HFFc6 (cell line): ENCODE results near the gene PER3. TPM values are rescaled to one million over a fixed set of nuclear protein-coding genes. Genes with fewer than 3 reads are reported as not detected.

Source experiments
- DNase-seq: peaks from one replicate; pipeline ENCODE4 v3.0.0-alpha.2; 2018
- H3K27ac Mint-ChIP-seq: 2 replicates; pipeline ENCODE4 v1.8.0; 2020; ENCODE audit warnings: mild to moderate bottlenecking, mixed read lengths
- H3K27me3 Mint-ChIP-seq: 2 replicates; pipeline ENCODE4 v1.8.0; 2021; ENCODE audit warnings: mild to moderate bottlenecking, moderate library complexity, mixed read lengths; ENCODE audit not compliant: insufficient read depth
- H3K36me3 Mint-ChIP-seq: 2 replicates; pipeline ENCODE4 v1.8.0; 2021; ENCODE audit warnings: low read depth, mixed read lengths
- H3K4me1 Mint-ChIP-seq: 2 replicates; pipeline ENCODE4 v1.8.0; 2020; ENCODE audit warnings: low read depth, mixed read lengths
- H3K4me3 Mint-ChIP-seq: 2 replicates; pipeline ENCODE4 v1.8.0; 2020; ENCODE audit warnings: mild to moderate bottlenecking, moderate library complexity, mixed read lengths
- H3K9me3 Mint-ChIP-seq: 2 replicates; pipeline ENCODE4 v1.8.0; 2020; ENCODE audit warnings: mild to moderate bottlenecking, mixed read lengths
- total RNA-seq, 6 experiments: library from RNA; stranded (reverse); fragmentation: NEBNext Ultra II Directional; extraction: Animal tissue kit (Norgen Biotek cat#: 25700); gene quantifications; 2 replicates in 1 of 6; 3 replicates in 5 of 6; pipeline ENCODE4 v1.2.3, GENCODE V29; 2021
- TF ChIP-seq, protein P1 (sequence below): fragments of 200-600 bp; sonication (generic); IDR thresholded peaks from 2 replicates; pipeline ENCODE4 v1.5.0; 2021; ENCODE audit warnings: antibody characterized with exemption, mild to moderate bottlenecking

PER3 gene
- total RNA-seq, 6 experiments from 2014 or later = 5.7 to 8.1 (median 7.7) TPM

- H3K4me1 Mint-ChIP-seq = peaks cover 26% of the 10 kb centered on the region
- H3K27me3 Mint-ChIP-seq = peaks cover 8% of the 10 kb centered on the region
- TF ChIP-seq, protein P1, sequence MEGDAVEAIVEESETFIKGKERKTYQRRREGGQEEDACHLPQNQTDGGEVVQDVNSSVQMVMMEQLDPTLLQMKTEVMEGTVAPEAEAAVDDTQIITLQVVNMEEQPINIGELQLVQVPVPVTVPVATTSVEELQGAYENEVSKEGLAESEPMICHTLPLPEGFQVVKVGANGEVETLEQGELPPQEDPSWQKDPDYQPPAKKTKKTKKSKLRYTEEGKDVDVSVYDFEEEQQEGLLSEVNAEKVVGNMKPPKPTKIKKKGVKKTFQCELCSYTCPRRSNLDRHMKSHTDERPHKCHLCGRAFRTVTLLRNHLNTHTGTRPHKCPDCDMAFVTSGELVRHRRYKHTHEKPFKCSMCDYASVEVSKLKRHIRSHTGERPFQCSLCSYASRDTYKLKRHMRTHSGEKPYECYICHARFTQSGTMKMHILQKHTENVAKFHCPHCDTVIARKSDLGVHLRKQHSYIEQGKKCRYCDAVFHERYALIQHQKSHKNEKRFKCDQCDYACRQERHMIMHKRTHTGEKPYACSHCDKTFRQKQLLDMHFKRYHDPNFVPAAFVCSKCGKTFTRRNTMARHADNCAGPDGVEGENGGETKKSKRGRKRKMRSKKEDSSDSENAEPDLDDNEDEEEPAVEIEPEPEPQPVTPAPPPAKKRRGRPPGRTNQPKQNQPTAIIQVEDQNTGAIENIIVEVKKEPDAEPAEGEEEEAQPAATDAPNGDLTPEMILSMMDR = no peak
- peaks cover 23% of the 10 kb centered on the region for H3K36me3 Mint-ChIP-seq
- H3K4me3 Mint-ChIP-seq = no peak overlapping the region
- no peak for DNase-seq
- H3K9me3 Mint-ChIP-seq = no peaks in the 10 kb centered on the region
- H3K27ac Mint-ChIP-seq = no peak overlapping the region
Measured at GRCh38 chr1:7769673-7770412, 14.2 kb upstream of the PER3 start.

- TF ChIP-seq, protein P1 = no peak
- H3K36me3 Mint-ChIP-seq = peaks cover 23% of the 10 kb centered on the region
- peak overlapping the region; percentile 94 for H3K4me3 Mint-ChIP-seq
- no peak for DNase-seq
- H3K4me1 Mint-ChIP-seq = peaks cover 26% of the 10 kb centered on the region
- peak overlapping the region; percentile 78; the same call in 1 of the 2 replicates for H3K27ac Mint-ChIP-seq
- peaks cover 6% of the 10 kb centered on the region for H3K27me3 Mint-ChIP-seq
- H3K9me3 Mint-ChIP-seq = no peaks in the 10 kb centered on the region
Measured at GRCh38 chr1:7770669-7770996, 13.5 kb upstream of the PER3 start.

GRCh38 chr1:7770997-7771822 is 12.9 kb upstream of the PER3 start, which contains the start of gene VAMP3:
Gene VAMP3 (plus strand): TSS chr1:7771296. CDS start chr1:7771384, 88 bp downstream.
- TF ChIP-seq, protein P1 = no peak
- no peaks in the 10 kb centered on the region for H3K9me3 Mint-ChIP-seq
- H3K27me3 Mint-ChIP-seq = peaks cover 5% of the 10 kb centered on the region
- H3K4me3 Mint-ChIP-seq = peak within 1 kb of the TSS; percentile 94
- peaks cover 26% of the 10 kb centered on the region for H3K4me1 Mint-ChIP-seq
- peak; percentile 71 for DNase-seq
- H3K36me3 Mint-ChIP-seq = peaks cover 23% of the 10 kb centered on the region
- peak within 1 kb of the TSS; percentile 78 for H3K27ac Mint-ChIP-seq

GRCh38 chr1:7771823-7772299 is 12.2 kb upstream of the PER3 start:
- H3K27ac Mint-ChIP-seq = peak overlapping the region; percentile 78
- H3K9me3 Mint-ChIP-seq = no peaks in the 10 kb centered on the region
- no peak for DNase-seq
- H3K36me3 Mint-ChIP-seq = peaks cover 23% of the 10 kb centered on the region
- H3K4me1 Mint-ChIP-seq = peaks cover 26% of the 10 kb centered on the region
- H3K27me3 Mint-ChIP-seq = peaks cover 2% of the 10 kb centered on the region; the same call in 1 of the 2 replicates
- TF ChIP-seq, protein P1 = no peak
- peak overlapping the region; percentile 94 for H3K4me3 Mint-ChIP-seq

DNA sequence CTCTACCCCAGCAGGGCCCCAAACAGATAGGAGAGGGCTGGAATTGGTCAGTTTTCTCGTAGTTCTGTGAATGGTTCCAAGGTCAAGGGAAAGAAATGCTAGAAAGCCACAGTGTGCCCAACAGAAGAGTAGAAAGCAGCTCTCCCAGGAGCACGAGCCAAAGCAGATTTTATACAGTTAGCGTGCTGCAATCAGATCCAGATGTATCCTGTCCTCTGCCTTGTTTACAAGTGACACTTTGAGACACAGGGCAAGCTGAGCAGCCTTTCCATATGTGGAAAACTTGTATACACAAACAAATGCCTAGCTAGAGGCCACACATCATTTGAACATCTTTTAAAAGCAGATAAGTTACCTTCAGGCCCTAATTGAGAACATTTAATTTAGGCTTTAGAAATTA is 6.5 kb upstream of the PER3 start:
- Mint-ChIP-seq H3K27me3 (no peaks in the 10 kb centered on the region; the same call in 1 of the 2 replicates), H3K36me3 (peaks cover 27% of the 10 kb centered on the region), H3K4me3 (no peak overlapping the region), H3K4me1 (peaks cover 22% of the 10 kb centered on the region), H3K9me3 (no peaks in the 10 kb centered on the region), H3K27ac (no peak overlapping the region)
- TF ChIP-seq, protein P1 = no peak
- DNase-seq = no peak
